ENCODE results near the gene PPP1R9A.

PPP1R9A gene

GRCh38 chr7:95092324-95092723, 184.9 kb downstream of the PPP1R9A start:
- in situ Hi-C loops (cut with MboI; ENCODE audit: low sequenced_read_pairs) = no loop called here

- in situ Hi-C loops (cut with MboI; ENCODE audit: low sequenced_read_pairs) = no loop called here
Measured at GRCh38 chr7:95095259-95095965, 188.0 kb downstream of the PPP1R9A start.

- in situ Hi-C loops (cut with MboI; ENCODE audit: low sequenced_read_pairs) = no loop called here
Measured at GRCh38 chr7:95095966-95096540, 188.7 kb downstream of the PPP1R9A start.

GRCh38 chr7:95097291-95097690, 189.9 kb downstream of the PPP1R9A start:
- in situ Hi-C loops (cut with MboI; ENCODE audit: low sequenced_read_pairs) = no loop called here

GRCh38 chr7:95097851-95098250, 190.5 kb downstream of the PPP1R9A start:
- in situ Hi-C loops (cut with MboI; ENCODE audit: low sequenced_read_pairs) = no loop called here

- in situ Hi-C loops (cut with MboI; ENCODE audit: low sequenced_read_pairs) = no loop called here
Measured at GRCh38 chr7:95099106-95099505, 191.7 kb downstream of the PPP1R9A start.

- in situ Hi-C loops (cut with MboI; ENCODE audit: low sequenced_read_pairs) = no loop called here
Measured at GRCh38 chr7:95101422-95101821, 194.0 kb downstream of the PPP1R9A start.

- in situ Hi-C loops (cut with MboI; ENCODE audit: low sequenced_read_pairs) = no loop called here
Measured at GRCh38 chr7:95102662-95103061, 195.3 kb downstream of the PPP1R9A start.

GRCh38 chr7:95104739-95105138, 197.3 kb downstream of the PPP1R9A start:
- in situ Hi-C loops (cut with MboI; ENCODE audit: low sequenced_read_pairs) = no loop called here

GRCh38 chr7:95105627-95106026, 198.2 kb downstream of the PPP1R9A start:
- in situ Hi-C loops (cut with MboI; ENCODE audit: low sequenced_read_pairs) = no loop called here

GRCh38 chr7:95106401-95106800, 199.0 kb downstream of the PPP1R9A start:
- in situ Hi-C loops (cut with MboI; ENCODE audit: low sequenced_read_pairs) = no loop called here

GRCh38 chr7:95110707-95111106, 203.3 kb downstream of the PPP1R9A start:
- in situ Hi-C loops (cut with MboI; ENCODE audit: low sequenced_read_pairs) = no loop called here

- in situ Hi-C loops (cut with MboI; ENCODE audit: low sequenced_read_pairs) = no loop called here
Measured at GRCh38 chr7:95113590-95113989, 206.2 kb downstream of the PPP1R9A start.

GRCh38 chr7:95126053-95126709, 218.8 kb downstream of the PPP1R9A start:
- in situ Hi-C loops (cut with MboI; ENCODE audit: low sequenced_read_pairs) = no loop called here

- in situ Hi-C loops (cut with MboI; ENCODE audit: low sequenced_read_pairs) = no loop called here
Measured at GRCh38 chr7:95132500-95132899, 225.1 kb downstream of the PPP1R9A start.

GRCh38 chr7:95139922-95140321, 232.5 kb downstream of the PPP1R9A start:
- in situ Hi-C loops (cut with MboI; ENCODE audit: low sequenced_read_pairs) = no loop called here

GRCh38 chr7:95141755-95142154, 234.4 kb downstream of the PPP1R9A start:
- in situ Hi-C loops (cut with MboI; ENCODE audit: low sequenced_read_pairs) = no loop called here

- in situ Hi-C loops (cut with MboI; ENCODE audit: low sequenced_read_pairs) = no loop called here
Measured at GRCh38 chr7:95144256-95144655, 236.9 kb downstream of the PPP1R9A start.

- in situ Hi-C loops (cut with MboI; ENCODE audit: low sequenced_read_pairs) = no loop called here
Measured at GRCh38 chr7:95155965-95156364, 248.6 kb downstream of the PPP1R9A start.

GRCh38 chr7:95157381-95157780, 250.0 kb downstream of the PPP1R9A start:
- in situ Hi-C loops (cut with MboI; ENCODE audit: low sequenced_read_pairs) = no loop called here

- in situ Hi-C loops (cut with MboI; ENCODE audit: low sequenced_read_pairs) = no loop called here
Measured at GRCh38 chr7:95169678-95170077, 262.3 kb downstream of the PPP1R9A start.

GRCh38 chr7:95172420-95172819, 265.0 kb downstream of the PPP1R9A start:
- in situ Hi-C loops (cut with MboI; ENCODE audit: low sequenced_read_pairs) = no loop called here
